ENCODE measurements around the gene MEX3D.

GRCh38 chr19:1569997-1570396 lies 1.9 kb upstream of the MEX3D start:
- no peak for TF ChIP-seq TAF1 (IDR thresholded peaks at IDR 0.05; ENCODE audit: borderline replicate concordance, insufficient read depth, low read length)
- no peak for TF ChIP-seq POLR2AphosphoS5 (IDR thresholded peaks at IDR 0.05; ENCODE audit: low read depth, low read length)
- TF ChIP-seq SIN3A (IDR thresholded peaks at IDR 0.05; ENCODE audit: borderline replicate concordance, insufficient read depth, low read length), result no peak

Data from PFSK-1 (cell line).